Measurements from ENCODE around the gene ERC2.
A peak's percentile ranks its signal among the peaks of the same experiment; 100 is the strongest.

ERC2 gene

DNA sequence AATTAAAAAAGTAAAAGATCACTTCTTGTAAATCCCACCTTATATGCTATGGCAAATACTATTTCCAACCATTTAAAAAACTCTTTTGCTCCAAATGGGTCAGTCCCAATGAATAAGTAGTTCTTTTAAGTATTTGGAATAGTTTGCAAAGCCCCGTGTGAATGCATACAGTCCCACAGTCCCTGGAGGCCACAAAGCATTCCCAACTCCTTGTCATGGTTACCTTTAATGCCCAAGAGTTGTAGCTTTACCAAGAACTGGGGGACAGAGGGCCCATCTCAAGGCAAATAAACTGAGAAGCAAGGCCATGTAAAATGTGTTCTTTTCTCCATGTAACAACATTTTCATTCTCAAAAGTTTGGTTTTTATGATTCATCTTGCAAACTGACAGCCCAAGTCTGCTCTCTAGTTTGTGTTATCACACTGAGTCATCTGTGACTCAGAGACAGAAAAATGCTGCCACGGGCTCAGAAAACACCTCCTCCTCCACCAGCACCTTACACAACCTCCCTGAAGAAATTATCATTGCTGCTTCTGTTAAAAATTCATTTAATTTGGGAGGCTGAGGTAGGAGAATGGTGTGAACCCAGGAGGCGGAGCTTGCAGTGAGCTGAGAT is 336.2 kb downstream of the ERC2 start:
- H3K27ac ChIP-seq (ENCODE audit: low read length): no peak overlapping the region
- no peaks in the 10 kb centered on the region for H3K36me3 ChIP-seq (ENCODE audit: insufficient read depth, low read depth, low read length)
- H3K9me3 ChIP-seq (ENCODE audit: insufficient read depth, low read depth, low read length): no peaks in the 10 kb centered on the region
- H3K4me3 ChIP-seq (ENCODE audit: low read length): no peak overlapping the region
- H3K4me1 ChIP-seq (ENCODE audit: insufficient read depth, low read length): peaks cover 32% of the 10 kb centered on the region
- no peaks in the 10 kb centered on the region for H3K27me3 ChIP-seq (ENCODE audit: insufficient read depth, low read length)
- H3K9ac ChIP-seq (ENCODE audit: low read depth, low read length): no peak overlapping the region

DNA sequence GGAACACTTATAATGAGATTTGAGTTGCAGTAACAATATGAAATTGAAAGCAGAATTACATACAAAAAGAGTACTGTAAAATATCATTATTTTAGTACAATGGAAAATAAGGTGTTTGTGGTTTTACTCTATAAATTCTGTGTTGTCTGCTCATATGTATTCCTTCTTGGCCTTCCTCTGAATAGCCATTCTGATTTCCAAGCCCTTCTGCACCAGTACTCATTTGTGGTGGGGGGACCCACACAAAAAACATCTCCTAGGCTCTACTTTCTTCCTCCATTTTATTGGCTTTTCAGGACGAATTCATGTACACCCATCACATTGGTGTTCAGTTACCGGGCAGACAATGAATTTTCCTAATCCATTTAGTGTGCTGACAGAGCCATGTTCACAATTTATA is 338.2 kb downstream of the ERC2 start:
- no peaks in the 10 kb centered on the region for H3K9me3 ChIP-seq (ENCODE audit: insufficient read depth, low read depth, low read length)
- H3K27ac ChIP-seq (ENCODE audit: low read length): no peak overlapping the region
- H3K4me3 ChIP-seq (ENCODE audit: low read length): no peak overlapping the region
- no peaks in the 10 kb centered on the region for H3K36me3 ChIP-seq (ENCODE audit: insufficient read depth, low read depth, low read length)
- no peaks in the 10 kb centered on the region for H3K27me3 ChIP-seq (ENCODE audit: insufficient read depth, low read length)
- H3K4me1 ChIP-seq (ENCODE audit: insufficient read depth, low read length): peaks cover 38% of the 10 kb centered on the region
- no peak overlapping the region for H3K9ac ChIP-seq (ENCODE audit: low read depth, low read length)

DNA sequence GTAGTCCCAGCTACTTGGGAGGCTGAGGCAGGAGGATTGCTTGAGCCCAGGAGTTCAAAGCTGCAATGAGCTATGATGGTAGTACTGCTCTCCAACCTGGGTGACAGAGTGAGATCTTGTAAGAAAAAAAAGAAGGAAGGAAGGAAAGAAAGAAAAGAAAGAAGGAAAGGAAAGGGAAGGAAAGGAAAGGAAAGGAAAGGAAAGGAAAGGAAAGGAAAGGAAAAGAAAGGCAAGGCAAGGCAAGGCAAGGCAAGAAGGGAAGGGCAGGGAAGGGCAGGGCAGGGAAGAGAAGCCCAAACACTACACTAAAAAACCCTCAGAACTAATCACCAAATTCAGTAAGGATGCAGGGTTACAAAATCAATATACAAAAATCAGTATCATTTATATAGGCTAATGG is 341.6 kb downstream of the ERC2 start:
- H3K27me3 ChIP-seq (ENCODE audit: insufficient read depth, low read length): no peaks in the 10 kb centered on the region
- H3K4me3 ChIP-seq (ENCODE audit: low read length): no peak overlapping the region
- peaks cover 61% of the 10 kb centered on the region for H3K4me1 ChIP-seq (ENCODE audit: insufficient read depth, low read length)
- no peaks in the 10 kb centered on the region for H3K36me3 ChIP-seq (ENCODE audit: insufficient read depth, low read depth, low read length)
- no peak overlapping the region for H3K27ac ChIP-seq (ENCODE audit: low read length)
- no peaks in the 10 kb centered on the region for H3K9me3 ChIP-seq (ENCODE audit: insufficient read depth, low read depth, low read length)
- no peak overlapping the region for H3K9ac ChIP-seq (ENCODE audit: low read depth, low read length)

DNA sequence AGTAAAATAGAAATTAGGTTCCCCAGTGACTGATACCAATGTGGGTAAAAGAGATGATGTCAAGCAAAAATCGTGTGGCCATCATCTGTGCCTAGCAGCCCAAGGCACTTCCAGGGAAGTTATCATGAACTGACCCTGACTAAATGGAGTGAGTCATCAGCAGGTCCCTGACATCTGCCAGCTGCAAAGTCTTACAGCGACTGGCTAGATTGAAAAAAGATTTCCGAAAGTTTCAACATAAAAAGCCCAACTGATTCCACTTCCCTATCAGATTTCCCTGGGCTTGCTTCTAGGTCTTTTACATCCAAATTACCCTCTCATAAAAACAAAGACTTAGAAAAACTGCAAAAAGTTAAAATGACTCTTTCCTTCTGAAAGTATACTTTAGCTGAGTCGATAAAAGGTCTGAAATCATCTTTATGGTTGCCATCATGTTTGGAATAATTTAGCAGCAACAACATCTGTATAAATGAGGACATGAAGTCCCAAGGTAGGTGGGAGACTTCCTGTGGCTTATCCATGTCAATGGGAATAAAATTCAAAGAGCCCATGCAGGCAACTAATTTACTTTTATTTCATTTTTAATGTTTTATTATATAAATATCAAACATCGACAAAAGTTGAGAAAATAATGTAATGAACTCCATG is 342.8 kb downstream of the ERC2 start:
- Histone ChIP-seq H3K4me1 (ENCODE audit: insufficient read depth, low read length) (peaks cover 50% of the 10 kb centered on the region), H3K9ac (ENCODE audit: low read depth, low read length) (no peak overlapping the region), H3K9me3 (ENCODE audit: insufficient read depth, low read depth, low read length) (no peaks in the 10 kb centered on the region), H3K27me3 (ENCODE audit: insufficient read depth, low read length) (no peaks in the 10 kb centered on the region), H3K36me3 (ENCODE audit: insufficient read depth, low read depth, low read length) (no peaks in the 10 kb centered on the region), H3K27ac (ENCODE audit: low read length) (no peak overlapping the region), H3K4me3 (ENCODE audit: low read length) (no peak overlapping the region)

DNA sequence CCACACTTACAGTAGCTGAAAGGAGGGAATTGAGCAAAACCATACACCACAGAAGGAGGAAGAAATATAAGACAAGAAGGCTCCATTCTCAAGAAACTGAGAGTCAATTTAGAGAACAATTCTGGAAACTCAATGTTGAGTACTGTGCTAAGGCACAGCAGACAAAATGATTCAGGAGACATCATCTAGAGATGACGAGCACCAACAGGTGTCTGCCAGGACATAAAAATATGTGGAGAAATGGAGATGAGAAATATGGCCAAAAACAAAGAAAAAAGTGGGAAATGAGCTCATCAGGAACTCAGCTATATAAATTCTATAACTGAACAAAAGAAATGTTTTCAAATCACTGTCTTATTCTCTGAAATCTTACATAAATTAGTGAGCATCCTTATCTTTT is 343.7 kb downstream of the ERC2 start:
- H3K27me3 ChIP-seq (ENCODE audit: insufficient read depth, low read length): no peaks in the 10 kb centered on the region
- no peak overlapping the region for H3K4me3 ChIP-seq (ENCODE audit: low read length)
- H3K9me3 ChIP-seq (ENCODE audit: insufficient read depth, low read depth, low read length): no peaks in the 10 kb centered on the region
- peaks cover 41% of the 10 kb centered on the region for H3K4me1 ChIP-seq (ENCODE audit: insufficient read depth, low read length)
- H3K36me3 ChIP-seq (ENCODE audit: insufficient read depth, low read depth, low read length): no peaks in the 10 kb centered on the region
- no peak overlapping the region for H3K9ac ChIP-seq (ENCODE audit: low read depth, low read length)
- H3K27ac ChIP-seq (ENCODE audit: low read length): no peak overlapping the region

DNA sequence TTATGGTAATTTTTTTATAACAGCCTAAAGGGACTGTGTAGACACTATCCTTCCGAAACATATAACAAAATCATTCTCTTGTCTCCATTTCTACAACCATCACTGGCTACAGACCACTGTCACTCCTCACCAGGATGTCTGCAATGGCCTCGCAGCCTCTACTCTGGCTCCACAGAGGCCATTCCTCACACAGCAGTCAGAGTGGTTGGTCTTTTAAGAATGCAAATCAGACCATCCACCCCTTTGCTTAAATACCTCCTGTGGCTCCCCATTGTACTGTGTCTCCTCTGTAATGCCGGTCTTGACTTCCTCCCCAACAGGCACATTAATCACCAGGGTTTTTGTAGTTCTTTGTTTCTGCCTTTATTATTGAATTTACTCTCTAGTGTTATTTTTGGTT is 344.8 kb downstream of the ERC2 start:
- H3K4me3 ChIP-seq (ENCODE audit: low read length): peak overlapping the region; percentile 37; the same call in 1 of the 2 replicates
- H3K9me3 ChIP-seq (ENCODE audit: insufficient read depth, low read depth, low read length): no peaks in the 10 kb centered on the region
- peaks cover 36% of the 10 kb centered on the region for H3K4me1 ChIP-seq (ENCODE audit: insufficient read depth, low read length)
- no peaks in the 10 kb centered on the region for H3K36me3 ChIP-seq (ENCODE audit: insufficient read depth, low read depth, low read length)
- H3K27ac ChIP-seq (ENCODE audit: low read length): no peak overlapping the region
- H3K9ac ChIP-seq (ENCODE audit: low read depth, low read length): no peak overlapping the region
- H3K27me3 ChIP-seq (ENCODE audit: insufficient read depth, low read length): no peaks in the 10 kb centered on the region

DNA sequence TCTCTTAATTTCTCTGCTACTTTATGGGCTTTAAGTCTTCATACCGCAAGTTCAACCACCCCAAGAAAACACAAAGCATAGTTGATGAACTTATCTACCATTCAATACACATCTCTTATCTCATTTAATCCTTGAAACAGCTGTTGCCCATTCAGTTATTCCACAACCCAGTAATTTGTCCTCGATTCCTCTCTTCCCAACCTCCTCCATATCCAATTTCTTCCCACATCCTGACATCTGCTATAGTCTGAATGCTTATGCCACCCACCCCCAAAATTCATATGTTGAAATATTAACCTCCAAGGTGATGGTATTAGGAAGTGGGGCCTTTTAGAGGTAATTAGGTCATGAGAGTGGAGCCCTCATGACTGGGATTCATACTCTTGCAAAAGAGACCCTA is 345.4 kb downstream of the ERC2 start:
- H3K4me3 ChIP-seq (ENCODE audit: low read length): peak overlapping the region; percentile 17; the same call in 1 of the 2 replicates
- peaks cover 40% of the 10 kb centered on the region for H3K4me1 ChIP-seq (ENCODE audit: insufficient read depth, low read length)
- H3K27me3 ChIP-seq (ENCODE audit: insufficient read depth, low read length): no peaks in the 10 kb centered on the region
- H3K36me3 ChIP-seq (ENCODE audit: insufficient read depth, low read depth, low read length): no peaks in the 10 kb centered on the region
- H3K9ac ChIP-seq (ENCODE audit: low read depth, low read length): no peak overlapping the region
- H3K27ac ChIP-seq (ENCODE audit: low read length): no peak overlapping the region
- H3K9me3 ChIP-seq (ENCODE audit: insufficient read depth, low read depth, low read length): no peaks in the 10 kb centered on the region

DNA sequence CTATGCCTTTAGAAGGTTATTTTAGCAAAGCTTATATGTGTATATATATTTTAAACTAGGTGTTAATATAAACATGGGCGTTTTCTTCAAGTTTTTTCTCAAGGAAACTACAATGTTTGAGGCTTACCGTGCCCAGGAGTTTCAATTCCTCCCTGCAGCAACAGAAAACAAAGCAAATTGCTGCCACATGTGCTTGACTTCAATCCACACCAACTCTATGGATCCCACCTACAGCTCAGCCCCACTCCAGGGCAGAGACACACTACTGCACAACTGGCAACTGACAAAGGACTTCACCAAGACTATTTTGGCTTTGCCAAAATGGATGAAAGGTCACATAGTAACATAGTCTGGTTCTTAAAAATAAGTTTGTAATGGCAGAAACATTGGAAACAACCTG is 346.6 kb downstream of the ERC2 start:
- H3K4me1 ChIP-seq (ENCODE audit: insufficient read depth, low read length): peaks cover 52% of the 10 kb centered on the region
- no peak overlapping the region for H3K27ac ChIP-seq (ENCODE audit: low read length)
- H3K36me3 ChIP-seq (ENCODE audit: insufficient read depth, low read depth, low read length): no peaks in the 10 kb centered on the region
- no peaks in the 10 kb centered on the region for H3K27me3 ChIP-seq (ENCODE audit: insufficient read depth, low read length)
- H3K4me3 ChIP-seq (ENCODE audit: low read length): no peak overlapping the region
- H3K9ac ChIP-seq (ENCODE audit: low read depth, low read length): no peak overlapping the region
- H3K9me3 ChIP-seq (ENCODE audit: insufficient read depth, low read depth, low read length): no peaks in the 10 kb centered on the region

DNA sequence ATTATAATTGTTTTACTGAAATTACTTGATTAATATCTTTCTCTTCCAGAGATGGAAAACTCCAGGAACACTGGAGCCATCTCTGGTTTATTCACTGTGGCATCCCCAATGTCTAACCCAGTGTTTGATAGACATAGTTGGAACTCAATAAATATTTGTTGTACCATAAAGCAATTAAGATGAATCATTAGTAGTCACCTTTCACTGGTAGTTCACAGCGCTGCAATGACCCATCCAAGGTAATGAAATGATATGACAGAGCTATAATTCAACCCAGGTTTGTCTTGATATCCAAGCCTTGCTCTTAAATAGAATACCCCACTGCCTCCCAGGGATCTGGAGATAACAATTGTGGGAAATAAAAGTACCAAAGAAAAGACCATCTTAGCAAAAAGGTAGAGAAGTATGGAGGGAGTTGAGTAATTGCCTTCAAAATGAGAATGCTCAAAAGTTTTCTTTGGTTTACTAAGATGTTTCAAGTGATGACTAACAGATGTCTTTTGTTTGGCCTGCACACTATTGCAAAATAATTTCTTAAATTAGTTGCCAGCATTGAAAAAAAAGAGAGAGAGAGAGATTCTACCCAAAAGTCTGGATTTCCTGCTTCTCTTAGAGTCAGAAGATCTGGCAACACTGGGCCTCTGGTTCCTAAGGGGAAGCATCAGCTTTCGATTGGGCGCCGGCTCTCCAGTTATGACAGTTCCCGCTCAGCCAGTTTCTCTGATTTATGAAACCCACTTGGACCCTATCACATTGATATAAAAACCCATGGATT is 348.5 kb downstream of the ERC2 start:
- no peaks in the 10 kb centered on the region for H3K36me3 ChIP-seq (ENCODE audit: insufficient read depth, low read depth, low read length)
- H3K9me3 ChIP-seq (ENCODE audit: insufficient read depth, low read depth, low read length): no peaks in the 10 kb centered on the region
- H3K4me3 ChIP-seq (ENCODE audit: low read length): no peak overlapping the region
- H3K27ac ChIP-seq (ENCODE audit: low read length): no peak overlapping the region
- peaks cover 58% of the 10 kb centered on the region for H3K4me1 ChIP-seq (ENCODE audit: insufficient read depth, low read length)
- H3K27me3 ChIP-seq (ENCODE audit: insufficient read depth, low read length): no peaks in the 10 kb centered on the region
- H3K9ac ChIP-seq (ENCODE audit: low read depth, low read length): no peak overlapping the region

DNA sequence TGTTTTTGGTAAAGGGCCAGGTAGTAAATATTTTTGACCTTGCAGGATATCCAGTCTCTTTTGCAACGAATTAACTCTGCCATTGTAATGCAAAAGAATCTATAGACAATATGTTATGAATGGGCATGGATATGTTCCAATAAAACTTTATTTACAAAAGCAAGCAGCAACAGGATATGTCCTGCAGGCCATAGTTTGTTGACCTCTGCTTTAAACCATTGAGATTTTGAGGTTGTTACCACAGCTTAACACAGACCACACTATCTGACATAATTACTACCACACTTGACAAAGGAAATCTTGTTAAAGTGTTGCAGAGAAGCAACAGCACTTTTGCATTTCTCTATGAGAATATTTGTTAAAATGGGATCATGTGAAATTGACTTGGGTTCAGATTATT is 349.3 kb downstream of the ERC2 start:
- Histone ChIP-seq H3K4me3 (ENCODE audit: low read length) (no peak overlapping the region), H3K9ac (ENCODE audit: low read depth, low read length) (no peak overlapping the region), H3K36me3 (ENCODE audit: insufficient read depth, low read depth, low read length) (no peaks in the 10 kb centered on the region), H3K27me3 (ENCODE audit: insufficient read depth, low read length) (no peaks in the 10 kb centered on the region), H3K27ac (ENCODE audit: low read length) (no peak overlapping the region), H3K4me1 (ENCODE audit: insufficient read depth, low read length) (peaks cover 58% of the 10 kb centered on the region), H3K9me3 (ENCODE audit: insufficient read depth, low read depth, low read length) (no peaks in the 10 kb centered on the region)

DNA sequence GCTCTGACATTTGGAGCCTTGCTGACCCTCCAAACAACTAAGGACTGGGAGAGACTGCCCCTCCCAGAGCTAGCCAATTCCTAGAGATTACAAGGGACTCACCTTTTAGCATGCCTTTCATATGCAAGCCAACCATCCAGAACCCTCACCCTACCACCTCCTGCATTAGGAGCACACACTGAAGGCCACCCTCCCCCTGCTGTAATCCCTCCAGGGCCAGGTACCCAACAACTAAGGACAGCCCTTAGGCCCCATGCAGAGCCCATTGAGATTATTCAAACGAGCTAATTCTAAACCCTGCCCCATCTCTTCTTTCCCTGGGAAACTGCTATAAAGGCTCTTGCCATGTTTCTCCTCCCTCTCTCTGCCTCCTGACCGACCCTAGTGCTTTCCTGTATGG is 352.6 kb downstream of the ERC2 start:
- Histone ChIP-seq H3K27me3 (ENCODE audit: insufficient read depth, low read length) (no peaks in the 10 kb centered on the region), H3K36me3 (ENCODE audit: insufficient read depth, low read depth, low read length) (no peaks in the 10 kb centered on the region), H3K4me3 (ENCODE audit: low read length) (peak overlapping the region; percentile 15), H3K9ac (ENCODE audit: low read depth, low read length) (0 out of 2 replicates have a peak overlapping the region, but pooled peaks have one; percentile 23), H3K9me3 (ENCODE audit: insufficient read depth, low read depth, low read length) (no peaks in the 10 kb centered on the region), H3K27ac (ENCODE audit: low read length) (no peak overlapping the region), H3K4me1 (ENCODE audit: insufficient read depth, low read length) (peaks cover 63% of the 10 kb centered on the region)

DNA sequence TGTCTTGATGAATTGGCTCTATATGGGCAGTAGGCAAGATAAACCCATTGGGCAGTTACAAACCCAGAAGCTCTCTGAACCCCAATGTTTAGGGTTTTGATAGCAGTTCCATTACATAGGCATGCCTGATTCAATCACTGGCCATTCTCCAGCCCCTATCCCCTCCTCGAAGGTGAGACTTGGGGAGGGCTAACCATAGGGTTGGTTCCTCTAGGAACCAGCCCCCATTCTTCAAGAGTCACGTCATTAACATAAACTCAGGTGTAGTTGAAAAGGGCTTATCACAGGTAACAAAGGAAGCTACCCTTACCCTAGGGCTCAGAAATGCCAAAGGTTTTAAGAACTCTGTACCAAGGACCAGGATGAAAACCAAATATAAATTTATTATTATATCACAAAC is 353.1 kb downstream of the ERC2 start:
- no peaks in the 10 kb centered on the region for H3K9me3 ChIP-seq (ENCODE audit: insufficient read depth, low read depth, low read length)
- H3K4me3 ChIP-seq (ENCODE audit: low read length): peak overlapping the region; percentile 12
- no peaks in the 10 kb centered on the region for H3K36me3 ChIP-seq (ENCODE audit: insufficient read depth, low read depth, low read length)
- no peak overlapping the region for H3K9ac ChIP-seq (ENCODE audit: low read depth, low read length)
- peak overlapping the region; percentile 50 for H3K27ac ChIP-seq (ENCODE audit: low read length)
- no peaks in the 10 kb centered on the region for H3K27me3 ChIP-seq (ENCODE audit: insufficient read depth, low read length)
- H3K4me1 ChIP-seq (ENCODE audit: insufficient read depth, low read length): peaks cover 65% of the 10 kb centered on the region

Measured in iPS-20b (cell line).